ENCODE data around the gene SLC24A4.

Gene SLC24A4

GRCh38 chr14:92323011-92323915, at the start of gene SLC24A4:
Gene SLC24A4, plus strand, starts transcription at chr14:92323165. Its CDS starts 666 bp downstream, at chr14:92323831.
- DNase-seq = no peak

- no peak for DNase-seq
Observed at GRCh38 chr14:92273166-92273565, 49.8 kb upstream of the SLC24A4 start.

- no peak for DNase-seq
Observed at GRCh38 chr14:92274055-92274454, 48.9 kb upstream of the SLC24A4 start.

GRCh38 chr14:92276074-92276473, 46.9 kb upstream of the SLC24A4 start:
- DNase-seq = no peak

GRCh38 chr14:92277031-92277430, 45.9 kb upstream of the SLC24A4 start:
- no peak for DNase-seq

GRCh38 chr14:92280554-92281262, 42.3 kb upstream of the SLC24A4 start:
- DNase-seq = no peak

- no peak for DNase-seq
Observed at GRCh38 chr14:92282669-92283068, 40.3 kb upstream of the SLC24A4 start.

- DNase-seq = no peak
Observed at GRCh38 chr14:92285311-92285710, 37.7 kb upstream of the SLC24A4 start.

- DNase-seq = no peak
Observed at GRCh38 chr14:92287987-92288386, 35.0 kb upstream of the SLC24A4 start.

- no peak for DNase-seq
Observed at GRCh38 chr14:92288994-92289660, 33.8 kb upstream of the SLC24A4 start.

GRCh38 chr14:92292673-92293072, 30.3 kb upstream of the SLC24A4 start:
- DNase-seq = no peak

- DNase-seq = no peak
Observed at GRCh38 chr14:92294506-92294905, 28.5 kb upstream of the SLC24A4 start.

GRCh38 chr14:92297818-92298595, 25.0 kb upstream of the SLC24A4 start:
- no peak for DNase-seq

GRCh38 chr14:92302481-92302880, 20.5 kb upstream of the SLC24A4 start:
- no peak for DNase-seq

GRCh38 chr14:92308716-92309115, 14.2 kb upstream of the SLC24A4 start:
- DNase-seq = no peak

- no peak for DNase-seq
Observed at GRCh38 chr14:92309968-92310530, 12.9 kb upstream of the SLC24A4 start.

GRCh38 chr14:92310776-92311375, 12.1 kb upstream of the SLC24A4 start:
- no peak for DNase-seq

GRCh38 chr14:92314182-92314581, 8.8 kb upstream of the SLC24A4 start:
- no peak for DNase-seq

- no peak for DNase-seq
Observed at GRCh38 chr14:92315050-92315805, 7.7 kb upstream of the SLC24A4 start.

GRCh38 chr14:92316176-92316575, 6.8 kb upstream of the SLC24A4 start:
- DNase-seq = no peak

- no peak for DNase-seq
Observed at GRCh38 chr14:92316937-92317336, 6.0 kb upstream of the SLC24A4 start.

Data from stimulated activated CD8-positive, alpha-beta memory T cell treated with anti-CD3 and anti-CD28 coated beads, Interleukin-4, amount 100 ng/mL, for 48 hours (primary cell).